Right lobe of liver (tissue), 4 donors: Measurements from ENCODE around the gene PPP4R4.

ENCODE experiments used
- POLR2A ChIP-seq: fragments of 450-650 bp; IDR thresholded peaks from one replicate; pipeline ENCODE4 v1.6.1; 2017; ENCODE audit warnings: antibody characterized with exemption, mild to moderate bottlenecking
- TF ChIP-seq, protein P1 (sequence below), 4 donors: fragments of 200-600 bp in 3 of 4; fragments of 450-650 bp in 1 of 4; IDR thresholded peaks; one replicate each; pipeline versions ENCODE4 v1.5.1 to v1.8.0; 2016 to 2022; ENCODE audit warnings: antibody characterized with exemption in 4 of 4, mild to moderate bottlenecking in 2 of 4
- donor health status: DM: no; HTN: no; CAD: no.
- donor health status: DM: no; HTN: no; CAD: no.
- donor health status: DM: no; HTN: yes; CAD: no.

DNA sequence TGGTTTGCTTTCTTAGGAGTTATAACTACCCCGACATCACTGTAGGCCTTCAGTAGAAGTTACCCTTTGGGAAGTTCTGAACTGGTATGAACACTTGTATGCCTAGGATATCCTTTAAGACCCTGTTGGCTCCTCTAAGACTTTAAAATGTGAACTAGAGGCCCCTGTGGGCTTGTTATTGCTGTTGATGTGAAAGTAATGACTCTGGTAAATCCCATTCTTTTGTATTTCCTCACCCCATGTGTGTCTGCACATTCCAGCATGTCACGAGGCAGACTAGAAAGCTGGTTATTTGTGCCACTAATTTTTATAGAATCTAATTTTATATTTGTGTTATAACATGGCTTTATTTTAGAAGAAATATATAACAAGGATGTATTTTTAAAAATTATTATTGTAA is 70.1 kb downstream of the PPP4R4 start:
- TF ChIP-seq, protein P1, sequence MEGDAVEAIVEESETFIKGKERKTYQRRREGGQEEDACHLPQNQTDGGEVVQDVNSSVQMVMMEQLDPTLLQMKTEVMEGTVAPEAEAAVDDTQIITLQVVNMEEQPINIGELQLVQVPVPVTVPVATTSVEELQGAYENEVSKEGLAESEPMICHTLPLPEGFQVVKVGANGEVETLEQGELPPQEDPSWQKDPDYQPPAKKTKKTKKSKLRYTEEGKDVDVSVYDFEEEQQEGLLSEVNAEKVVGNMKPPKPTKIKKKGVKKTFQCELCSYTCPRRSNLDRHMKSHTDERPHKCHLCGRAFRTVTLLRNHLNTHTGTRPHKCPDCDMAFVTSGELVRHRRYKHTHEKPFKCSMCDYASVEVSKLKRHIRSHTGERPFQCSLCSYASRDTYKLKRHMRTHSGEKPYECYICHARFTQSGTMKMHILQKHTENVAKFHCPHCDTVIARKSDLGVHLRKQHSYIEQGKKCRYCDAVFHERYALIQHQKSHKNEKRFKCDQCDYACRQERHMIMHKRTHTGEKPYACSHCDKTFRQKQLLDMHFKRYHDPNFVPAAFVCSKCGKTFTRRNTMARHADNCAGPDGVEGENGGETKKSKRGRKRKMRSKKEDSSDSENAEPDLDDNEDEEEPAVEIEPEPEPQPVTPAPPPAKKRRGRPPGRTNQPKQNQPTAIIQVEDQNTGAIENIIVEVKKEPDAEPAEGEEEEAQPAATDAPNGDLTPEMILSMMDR (IDR thresholded peaks at IDR 0.05) = no peak
- TF ChIP-seq POLR2A = no peak
